Adrenal gland (tissue), 5 donors: ENCODE results near the gene STK39.

Experiments used
- POLR2A ChIP-seq, 2 donors: fragments of 450-650 bp; IDR thresholded peaks; one replicate each; pipeline ENCODE4 v1.6.1; 2017; ENCODE audit warnings: antibody characterized with exemption in 2 of 2, mild to moderate bottlenecking in 2 of 2, moderate library complexity in 1 of 2
- TF ChIP-seq, protein P1 (sequence below), 6 experiments: fragments of 450-650 bp in 4 of 6; fragments of 200-600 bp in 2 of 6; sonication (generic) in 1 of 6; IDR thresholded peaks; 1 replicate in 5 of 6; 2 replicates in 1 of 6; pipeline versions ENCODE4 v1.5.1 to v1.8.0; 2016 to 2021; ENCODE audit warnings: antibody characterized with exemption in 6 of 6, mild to moderate bottlenecking in 2 of 6, moderate library complexity in 1 of 6
- donor health status: DM: no; HTN: no; CAD: no.

DNA sequence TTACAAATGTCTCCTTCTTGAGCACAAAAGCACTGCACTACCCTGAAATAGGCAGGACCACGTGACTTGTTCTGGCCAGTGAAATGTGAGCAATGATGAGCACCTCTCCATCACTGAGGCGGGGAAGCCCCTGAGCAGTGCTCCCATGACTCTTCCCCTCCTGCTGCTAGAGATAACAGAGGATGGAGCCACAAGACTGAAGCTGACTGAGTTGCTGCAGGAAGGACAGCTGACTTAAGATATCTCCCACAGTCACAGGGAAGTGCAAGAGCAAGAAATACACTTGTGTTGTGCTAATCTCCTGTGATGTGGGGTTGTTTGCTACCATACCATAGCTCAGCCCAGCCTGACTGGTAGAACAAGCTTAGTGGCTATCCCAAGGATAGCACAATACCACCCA lies 38.7 kb downstream of the STK39 start:
- TF ChIP-seq, protein P1, sequence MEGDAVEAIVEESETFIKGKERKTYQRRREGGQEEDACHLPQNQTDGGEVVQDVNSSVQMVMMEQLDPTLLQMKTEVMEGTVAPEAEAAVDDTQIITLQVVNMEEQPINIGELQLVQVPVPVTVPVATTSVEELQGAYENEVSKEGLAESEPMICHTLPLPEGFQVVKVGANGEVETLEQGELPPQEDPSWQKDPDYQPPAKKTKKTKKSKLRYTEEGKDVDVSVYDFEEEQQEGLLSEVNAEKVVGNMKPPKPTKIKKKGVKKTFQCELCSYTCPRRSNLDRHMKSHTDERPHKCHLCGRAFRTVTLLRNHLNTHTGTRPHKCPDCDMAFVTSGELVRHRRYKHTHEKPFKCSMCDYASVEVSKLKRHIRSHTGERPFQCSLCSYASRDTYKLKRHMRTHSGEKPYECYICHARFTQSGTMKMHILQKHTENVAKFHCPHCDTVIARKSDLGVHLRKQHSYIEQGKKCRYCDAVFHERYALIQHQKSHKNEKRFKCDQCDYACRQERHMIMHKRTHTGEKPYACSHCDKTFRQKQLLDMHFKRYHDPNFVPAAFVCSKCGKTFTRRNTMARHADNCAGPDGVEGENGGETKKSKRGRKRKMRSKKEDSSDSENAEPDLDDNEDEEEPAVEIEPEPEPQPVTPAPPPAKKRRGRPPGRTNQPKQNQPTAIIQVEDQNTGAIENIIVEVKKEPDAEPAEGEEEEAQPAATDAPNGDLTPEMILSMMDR (IDR thresholded peaks at IDR 0.05) = no peak
- no peak for TF ChIP-seq POLR2A (IDR thresholded peaks at IDR 0.05)
